GM12878 (cell line): ENCODE results near the gene PFKM. TPM values are rescaled to one million over a fixed set of nuclear protein-coding genes. Genes with fewer than 3 reads are reported as not detected.

Experiments used
- ATAC-seq: fragments of 200-7000 bp; cut with Tn5 transposase; 3 replicates; pipeline ENCODE4 v1.9.1; 2020; ENCODE audit warnings: mild to moderate bottlenecking, moderate library complexity
- BruUV-seq: library from RNA; stranded (reverse); fragments of 400-500 nt; replicated peaks from 2 replicates; lab custom pipeline; 2021; lab: Mats Ljungman, UMichigan
- CTCF ChIA-PET: fragments of 300-600 bp; sonication (Branson Sonifier 250); formaldehyde crosslinking; extraction: SDS; loops from one replicate; lab custom pipeline; 2021; ENCODE audit warnings: inconsistent platforms; lab: Yijun Ruan, JAX
- POLR2A ChIA-PET: fragments of 350-600 bp; formaldehyde crosslinking; extraction: SDS; loops from one replicate; lab custom pipeline; 2021; ENCODE audit warnings: inconsistent platforms; lab: Charles Lee
- RAD21 ChIA-PET: fragments of 300-600 bp; sonication (Branson Sonifier 250); formaldehyde crosslinking; loops from one replicate; lab custom pipeline; 2023; ENCODE audit warnings: antibody characterized with exemption; ENCODE audit not compliant: unreplicated experiment; lab: Charles Lee
- SMC1A ChIA-PET: fragments of 300-600 bp; sonication (Branson Sonifier 250); formaldehyde crosslinking; loops from one replicate; lab custom pipeline; 2023; ENCODE audit not compliant: unreplicated experiment, uncharacterized antibody; lab: Charles Lee
- DNase-seq: peaks from one replicate; pipeline ENCODE4 v3.0.0-alpha.2; 2011; ENCODE audit warnings: low read depth, low spot score
- FAIRE-seq: peaks from 3 replicates; lab custom pipeline; 2011; peaks lifted over from hg19 to GRCh38; lab: Jason Lieb, UNC
- H2AFZ ChIP-seq: 2 replicates; pipeline ENCODE4 v1.6.0; 2011; ENCODE audit warnings: low read depth, low read length, control low read depth; ENCODE audit not compliant: control insufficient read depth
- H3K27ac ChIP-seq: 2 replicates; pipeline ENCODE4 v1.5.1; 2011; ENCODE audit warnings: control low read depth; ENCODE audit not compliant: control insufficient read depth, insufficient read depth
- H3K27me3 ChIP-seq, 2 experiments: replicated peaks in 1 of 2; 2 replicates each; pipeline versions ENCODE4 v1.6.0 to v1.6.1; 2011; ENCODE audit warnings: low read length in 1 of 2; ENCODE audit not compliant: control insufficient read depth in 2 of 2, insufficient read depth in 2 of 2
- H3K36me3 ChIP-seq, 2 experiments: 2 replicates each; pipeline ENCODE4 v1.5.1; 2011; ENCODE audit warnings: low read length in 1 of 2; ENCODE audit not compliant: control insufficient read depth in 2 of 2, insufficient read depth in 2 of 2
- H3K4me1 ChIP-seq: 2 replicates; pipeline ENCODE4 v1.6.1; 2011; ENCODE audit warnings: mild to moderate bottlenecking, low read length, moderate library complexity, mixed read lengths; ENCODE audit not compliant: control insufficient read depth, insufficient read depth
- H3K4me2 ChIP-seq: 2 replicates; pipeline ENCODE4 v1.6.0; 2011; ENCODE audit warnings: control low read depth; ENCODE audit not compliant: control insufficient read depth, insufficient read depth
- H3K4me3 ChIP-seq: fragments of 200-600 bp; sonication (generic); 2 replicates; pipeline ENCODE4 v1.5.1; 2016
- H3K79me2 ChIP-seq: 2 replicates; pipeline ENCODE4 v1.6.0; 2011; ENCODE audit warnings: low read length; ENCODE audit not compliant: control insufficient read depth, insufficient read depth
- H3K9ac ChIP-seq: 2 replicates; pipeline ENCODE4 v1.8.0; 2011; ENCODE audit warnings: low read length, control low read depth, mixed read lengths; ENCODE audit not compliant: control insufficient read depth, insufficient read depth
- H3K9me3 ChIP-seq: replicated peaks from 3 replicates; pipeline ENCODE4 v1.5.1; 2011; ENCODE audit warnings: mild to moderate bottlenecking, low read length; ENCODE audit not compliant: control insufficient read depth, insufficient read depth
- H4K20me1 ChIP-seq: 2 replicates; pipeline ENCODE4 v1.6.0; 2011; ENCODE audit not compliant: control insufficient read depth, insufficient read depth
- ATF7 ChIP-seq: fragments of 450-650 bp; IDR thresholded peaks from 2 replicates; pipeline ENCODE4 v1.6.1; 2016; ENCODE audit warnings: low read depth, mild to moderate bottlenecking
- BMI1 ChIP-seq: fragments of 450-650 bp; IDR thresholded peaks from 2 replicates; pipeline ENCODE4 v1.6.1; 2016; ENCODE audit warnings: mild to moderate bottlenecking, moderate library complexity, borderline replicate concordance
- GABPA ChIP-seq: IDR thresholded peaks from 2 replicates; pipeline ENCODE4 v1.6.1; 2014; ENCODE audit warnings: antibody characterized with exemption, low read depth, mild to moderate bottlenecking, inconsistent platforms
- IKZF2 ChIP-seq, 2 experiments: fragments of 450-650 bp; IDR thresholded peaks; 2 replicates each; pipeline ENCODE4 v1.6.1; 2017; ENCODE audit warnings: mild to moderate bottlenecking in 2 of 2, moderate library complexity in 2 of 2
- MTA2 ChIP-seq: fragments of 450-650 bp; IDR thresholded peaks from 2 replicates; pipeline ENCODE4 v1.6.1; 2016; ENCODE audit warnings: low read depth, mild to moderate bottlenecking, moderate library complexity
- MYC ChIP-seq: IDR thresholded peaks from 2 replicates; pipeline ENCODE4 v1.6.1; 2011; ENCODE audit warnings: mild to moderate bottlenecking, low read length, moderate library complexity, inconsistent platforms; ENCODE audit not compliant: insufficient read depth, insufficient replicate concordance, insufficient read length, severe bottlenecking
- NFIC ChIP-seq: IDR thresholded peaks from 2 replicates; pipeline ENCODE4 v1.6.1; 2012; ENCODE audit warnings: low read depth, mild to moderate bottlenecking, inconsistent platforms, low read length, moderate library complexity
- NR2C1 ChIP-seq: fragments of 450-650 bp; IDR thresholded peaks from 2 replicates; pipeline ENCODE4 v1.6.1; 2017; ENCODE audit warnings: antibody characterized with exemption, mild to moderate bottlenecking, moderate library complexity
- RAD21 ChIP-seq: IDR thresholded peaks from 2 replicates; pipeline ENCODE4 v1.6.1; 2011; ENCODE audit warnings: mild to moderate bottlenecking, low read depth, low read length, moderate library complexity; ENCODE audit not compliant: insufficient read depth
- SKIL ChIP-seq: fragments of 450-650 bp; IDR thresholded peaks from 2 replicates; pipeline ENCODE4 v1.6.1; 2017; ENCODE audit warnings: mild to moderate bottlenecking, low read depth, inconsistent platforms; ENCODE audit not compliant: poor library complexity, severe bottlenecking
- YY1 ChIP-seq: IDR thresholded peaks from 2 replicates; pipeline ENCODE4 v1.6.1; 2011; ENCODE audit warnings: low read depth, mild to moderate bottlenecking, low read length
- WGBS: methylation state at CpG from one replicate; pipeline ENCODE4 v1.1.6; 2016; ENCODE audit warnings: low lambda C conversion rate; ENCODE audit not compliant: insufficient replicate concordance, insufficient coverage; ENCODE audit errors: missing lambda C conversion rate; 5-methylcytosine and 5-hydroxymethylcytosine counted together
- in situ Hi-C: fragments of 300-500 bp; cut with MboI; formaldehyde crosslinking; loops from 9 replicates; pipeline ENCODE4 v1.14.3; 2018; ENCODE audit warnings: mixed read lengths
- intact Hi-C: fragments of 100-400 bp; cut with micrococcal nuclease; formaldehyde crosslinking; loops from one replicate; pipeline ENCODE4 v1.14.2; 2022; ENCODE audit not compliant: unreplicated experiment
- polyA plus RNA-seq, 11 experiments: library from polyadenylated mRNA; depleted of rRNA in 4 of 11; unstranded in 6 of 11; stranded (reverse) in 5 of 11; fragments of >200 nt; fragmentation: Nextera tagmentation in 4 of 11; fragmentation: Illumina TruSeq in 1 of 11; extraction: Ambion mirVana in 4 of 11; extraction: Trizol in 1 of 11; gene quantifications; 1 replicate in 1 of 11; 2 replicates in 10 of 11; pipeline versions ENCODE4 v1.2.1 to v1.2.3, GENCODE V29; 2011 to 2016; ENCODE audit warnings: inconsistent platforms in 2 of 11, missing spikeins in 2 of 11, low read depth in 1 of 11
- total RNA-seq, 4 experiments: library from RNA; depleted of rRNA in 3 of 4; stranded (reverse); fragments of >200 nt in 3 of 4; fragmentation: Illumina TruSeq in 1 of 4; extraction: Trizol in 1 of 4; gene quantifications; 2 replicates each; pipeline versions ENCODE4 v1.2.1 to v1.2.3, GENCODE V29; 2013 to 2021
- TF ChIP-seq, protein P1 (sequence below): fragments of 450-650 bp; IDR thresholded peaks from 2 replicates; pipeline ENCODE4 v1.6.1; 2016; ENCODE audit warnings: mild to moderate bottlenecking

Gene PFKM
- total and polyA plus RNA-seq, 10 of the 15 experiments (the other 5 are each of a cell fraction or from before 2014, with no cell fraction given): 27.6 to 80.0 (median 55.8) TPM

DNA sequence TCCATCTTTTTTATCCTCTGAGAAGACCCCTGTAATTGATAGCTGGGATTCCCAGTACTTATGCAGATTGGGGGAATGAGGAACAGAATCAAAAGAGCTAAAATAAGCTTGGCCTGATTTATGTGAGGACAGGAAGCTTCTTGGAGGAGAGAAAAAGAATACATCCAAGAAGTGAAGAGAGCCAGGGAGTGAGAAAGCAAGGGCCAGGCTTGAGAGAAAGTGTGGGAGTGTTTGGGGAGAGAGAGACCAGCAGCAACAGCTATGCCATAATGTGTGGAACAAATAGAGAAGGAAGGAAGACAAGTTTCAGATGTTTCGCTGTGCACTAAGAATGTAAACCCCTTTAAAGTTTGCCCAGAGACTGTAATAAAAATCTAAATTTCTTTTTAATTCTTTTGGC is 60.3 kb downstream of the PFKM start:
- H3K9me3 ChIP-seq: no peaks in the 10 kb centered on the region; the same call in 2 of the 3 replicates
- intact Hi-C loops: no loop called here
- ChIA-PET POLR2A (no interaction called here), CTCF (interaction anchor here (0.8 to 1.8 kb wide), 5 partner anchors 10 to 21 kb away, joined by 3 to 10 read pairs (median 3); no protein-coding TSS in a partner anchor), SMC1A (interaction anchor here (1.1 kb wide), 1 partner anchor 10 kb away, joined by 4 read pairs; no protein-coding TSS in a partner anchor)
- BruUV-seq: no TSS peak
- H3K27ac ChIP-seq: no peak overlapping the region
- no peak for FAIRE-seq
- ATAC-seq: no peak
- in situ Hi-C loops: no loop called here
- WGBS: 0% methylated on average over 1 of the region's 1 CpG
- no peak overlapping the region for H3K4me3 ChIP-seq
- DNase-seq: no peak
- peaks cover 5% of the 10 kb centered on the region; the same call in 1 of the 2 replicates for H3K4me1 ChIP-seq
- no peaks in the 10 kb centered on the region for H4K20me1 ChIP-seq
- no peak overlapping the region for H3K4me2 ChIP-seq
- no peak for TF ChIP-seq IKZF2 (IDR thresholded peaks at IDR 0.05)
- TF ChIP-seq SKIL: no peak
- TF ChIP-seq GABPA: no peak
- no peak for TF ChIP-seq NFIC
- TF ChIP-seq NR2C1: no peak
- no peak for TF ChIP-seq YY1
- TF ChIP-seq BMI1: no peak
- TF ChIP-seq, protein P1, sequence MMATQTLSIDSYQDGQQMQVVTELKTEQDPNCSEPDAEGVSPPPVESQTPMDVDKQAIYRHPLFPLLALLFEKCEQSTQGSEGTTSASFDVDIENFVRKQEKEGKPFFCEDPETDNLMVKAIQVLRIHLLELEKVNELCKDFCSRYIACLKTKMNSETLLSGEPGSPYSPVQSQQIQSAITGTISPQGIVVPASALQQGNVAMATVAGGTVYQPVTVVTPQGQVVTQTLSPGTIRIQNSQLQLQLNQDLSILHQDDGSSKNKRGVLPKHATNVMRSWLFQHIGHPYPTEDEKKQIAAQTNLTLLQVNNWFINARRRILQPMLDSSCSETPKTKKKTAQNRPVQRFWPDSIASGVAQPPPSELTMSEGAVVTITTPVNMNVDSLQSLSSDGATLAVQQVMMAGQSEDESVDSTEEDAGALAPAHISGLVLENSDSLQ: no peak
- no peak for TF ChIP-seq ATF7
- no peak for TF ChIP-seq RAD21
- no peak for TF ChIP-seq MTA2
- TF ChIP-seq MYC: no peak
- TF ChIP-seq, all 136 proteins: peak for 0
- Histone ChIP-seq H3K36me3 (no peaks in the 10 kb centered on the region), H3K9ac (no peak overlapping the region), H2AFZ (no peak overlapping the region), H3K27me3 (peaks cover 4 to 5% of the 10 kb centered on the region in 2 experiments), H3K79me2 (no peaks in the 10 kb centered on the region)
- RAD21 ChIA-PET: no interaction called here
